GM12878 (cell line): ENCODE data around the gene SPOCK1. TPM values are rescaled to one million over a fixed set of nuclear protein-coding genes. Genes with fewer than 3 reads are reported as not detected.

Experiments
- ATAC-seq: fragments of 200-7000 bp; cut with Tn5 transposase; 3 replicates; pipeline ENCODE4 v1.9.1; 2020; ENCODE audit warnings: mild to moderate bottlenecking, moderate library complexity
- BruUV-seq: library from RNA; stranded (reverse); fragments of 400-500 nt; replicated peaks from 2 replicates; lab custom pipeline; 2021; lab: Mats Ljungman, UMichigan
- CTCF ChIA-PET: fragments of 300-600 bp; sonication (Branson Sonifier 250); formaldehyde crosslinking; extraction: SDS; loops from one replicate; lab custom pipeline; 2021; ENCODE audit warnings: inconsistent platforms; lab: Yijun Ruan, JAX
- POLR2A ChIA-PET: fragments of 350-600 bp; formaldehyde crosslinking; extraction: SDS; loops from one replicate; lab custom pipeline; 2021; ENCODE audit warnings: inconsistent platforms; lab: Charles Lee
- RAD21 ChIA-PET: fragments of 300-600 bp; sonication (Branson Sonifier 250); formaldehyde crosslinking; loops from one replicate; lab custom pipeline; 2023; ENCODE audit warnings: antibody characterized with exemption; ENCODE audit not compliant: unreplicated experiment; lab: Charles Lee
- SMC1A ChIA-PET: fragments of 300-600 bp; sonication (Branson Sonifier 250); formaldehyde crosslinking; loops from one replicate; lab custom pipeline; 2023; ENCODE audit not compliant: unreplicated experiment, uncharacterized antibody; lab: Charles Lee
- DNase-seq: peaks from one replicate; pipeline ENCODE4 v3.0.0-alpha.2; 2011; ENCODE audit warnings: low read depth, low spot score
- FAIRE-seq: peaks from 3 replicates; lab custom pipeline; 2011; peaks lifted over from hg19 to GRCh38; lab: Jason Lieb, UNC
- H2AFZ ChIP-seq: 2 replicates; pipeline ENCODE4 v1.6.0; 2011; ENCODE audit warnings: low read depth, low read length, control low read depth; ENCODE audit not compliant: control insufficient read depth
- H3K27ac ChIP-seq: 2 replicates; pipeline ENCODE4 v1.5.1; 2011; ENCODE audit warnings: control low read depth; ENCODE audit not compliant: control insufficient read depth, insufficient read depth
- H3K27me3 ChIP-seq, 2 experiments: replicated peaks in 1 of 2; 2 replicates each; pipeline versions ENCODE4 v1.6.0 to v1.6.1; 2011; ENCODE audit warnings: low read length in 1 of 2; ENCODE audit not compliant: control insufficient read depth in 2 of 2, insufficient read depth in 2 of 2
- H3K36me3 ChIP-seq, 2 experiments: 2 replicates each; pipeline ENCODE4 v1.5.1; 2011; ENCODE audit warnings: low read length in 1 of 2; ENCODE audit not compliant: control insufficient read depth in 2 of 2, insufficient read depth in 2 of 2
- H3K4me1 ChIP-seq: 2 replicates; pipeline ENCODE4 v1.6.1; 2011; ENCODE audit warnings: mild to moderate bottlenecking, low read length, moderate library complexity, mixed read lengths; ENCODE audit not compliant: control insufficient read depth, insufficient read depth
- H3K4me2 ChIP-seq: 2 replicates; pipeline ENCODE4 v1.6.0; 2011; ENCODE audit warnings: control low read depth; ENCODE audit not compliant: control insufficient read depth, insufficient read depth
- H3K4me3 ChIP-seq: fragments of 200-600 bp; sonication (generic); 2 replicates; pipeline ENCODE4 v1.5.1; 2016
- H3K79me2 ChIP-seq: 2 replicates; pipeline ENCODE4 v1.6.0; 2011; ENCODE audit warnings: low read length; ENCODE audit not compliant: control insufficient read depth, insufficient read depth
- H3K9ac ChIP-seq: 2 replicates; pipeline ENCODE4 v1.8.0; 2011; ENCODE audit warnings: low read length, control low read depth, mixed read lengths; ENCODE audit not compliant: control insufficient read depth, insufficient read depth
- H3K9me3 ChIP-seq: replicated peaks from 3 replicates; pipeline ENCODE4 v1.5.1; 2011; ENCODE audit warnings: mild to moderate bottlenecking, low read length; ENCODE audit not compliant: control insufficient read depth, insufficient read depth
- H4K20me1 ChIP-seq: 2 replicates; pipeline ENCODE4 v1.6.0; 2011; ENCODE audit not compliant: control insufficient read depth, insufficient read depth
- BACH1 ChIP-seq: fragments of 450-650 bp; IDR thresholded peaks from 2 replicates; pipeline ENCODE4 v1.6.1; 2017; ENCODE audit warnings: mild to moderate bottlenecking, borderline replicate concordance
- BCL11A ChIP-seq: IDR thresholded peaks from 2 replicates; pipeline ENCODE4 v1.6.1; 2011; ENCODE audit warnings: low read depth, low read length
- BCL3 ChIP-seq: IDR thresholded peaks from 2 replicates; pipeline ENCODE4 v1.6.1; 2011; ENCODE audit warnings: borderline replicate concordance, low read depth, mild to moderate bottlenecking, moderate library complexity, low read length; ENCODE audit not compliant: insufficient read depth, poor library complexity, severe bottlenecking
- CHD1 ChIP-seq: IDR thresholded peaks from 2 replicates; pipeline ENCODE4 v1.6.1; 2012; ENCODE audit warnings: low read depth, low read length, improper control_type of control experiment
- CHD2 ChIP-seq: IDR thresholded peaks from 2 replicates; pipeline ENCODE4 v1.6.1; 2011; ENCODE audit warnings: low read depth, low read length, improper control_type of control experiment, borderline replicate concordance
- HSF1 ChIP-seq: fragments of 150-350 bp; IDR thresholded peaks from 2 replicates; pipeline ENCODE4 v1.6.1; 2014; ENCODE audit warnings: mild to moderate bottlenecking, low read depth, low read length
- MAX ChIP-seq: IDR thresholded peaks from 2 replicates; pipeline ENCODE4 v1.6.1; 2012; ENCODE audit warnings: low read depth, low read length, improper control_type of control experiment
- MYC ChIP-seq: IDR thresholded peaks from 2 replicates; pipeline ENCODE4 v1.6.1; 2011; ENCODE audit warnings: mild to moderate bottlenecking, low read length, moderate library complexity, inconsistent platforms; ENCODE audit not compliant: insufficient read depth, insufficient replicate concordance, insufficient read length, severe bottlenecking
- PAX5 ChIP-seq: IDR thresholded peaks from 2 replicates; pipeline ENCODE4 v1.6.1; 2011; ENCODE audit warnings: low read depth, low read length, borderline replicate concordance
- POLR2A ChIP-seq: IDR thresholded peaks from 2 replicates; pipeline ENCODE4 v1.6.1; 2011; ENCODE audit warnings: low read depth, mild to moderate bottlenecking, low read length
- RB1 ChIP-seq: fragments of 450-650 bp; formaldehyde crosslinking; IDR thresholded peaks from 2 replicates; pipeline ENCODE4 v1.6.1; 2017; ENCODE audit warnings: mild to moderate bottlenecking, borderline replicate concordance
- RELB ChIP-seq: fragments of 450-650 bp; IDR thresholded peaks from 2 replicates; pipeline ENCODE4 v1.6.1; 2017; ENCODE audit warnings: low read depth, mild to moderate bottlenecking, moderate library complexity
- TCF12 ChIP-seq: IDR thresholded peaks from 2 replicates; pipeline ENCODE4 v1.6.1; 2011; ENCODE audit warnings: low read depth, mild to moderate bottlenecking, low read length
- WGBS: methylation state at CpG from one replicate; pipeline ENCODE4 v1.1.6; 2016; ENCODE audit warnings: low lambda C conversion rate; ENCODE audit not compliant: insufficient replicate concordance, insufficient coverage; ENCODE audit errors: missing lambda C conversion rate; 5-methylcytosine and 5-hydroxymethylcytosine counted together
- in situ Hi-C: fragments of 300-500 bp; cut with MboI; formaldehyde crosslinking; loops from 9 replicates; pipeline ENCODE4 v1.14.3; 2018; ENCODE audit warnings: mixed read lengths
- intact Hi-C: fragments of 100-400 bp; cut with micrococcal nuclease; formaldehyde crosslinking; loops from one replicate; pipeline ENCODE4 v1.14.2; 2022; ENCODE audit not compliant: unreplicated experiment
- polyA plus RNA-seq, 11 experiments: library from polyadenylated mRNA; depleted of rRNA in 4 of 11; unstranded in 6 of 11; stranded (reverse) in 5 of 11; fragments of >200 nt; fragmentation: Nextera tagmentation in 4 of 11; fragmentation: Illumina TruSeq in 1 of 11; extraction: Ambion mirVana in 4 of 11; extraction: Trizol in 1 of 11; gene quantifications; 1 replicate in 1 of 11; 2 replicates in 10 of 11; pipeline versions ENCODE4 v1.2.1 to v1.2.3, GENCODE V29; 2011 to 2016; ENCODE audit warnings: inconsistent platforms in 2 of 11, missing spikeins in 2 of 11, low read depth in 1 of 11
- total RNA-seq, 4 experiments: library from RNA; depleted of rRNA in 3 of 4; stranded (reverse); fragments of >200 nt in 3 of 4; fragmentation: Illumina TruSeq in 1 of 4; extraction: Trizol in 1 of 4; gene quantifications; 2 replicates each; pipeline versions ENCODE4 v1.2.1 to v1.2.3, GENCODE V29; 2013 to 2021
- TF ChIP-seq, protein P1 (sequence below): fragments of 450-650 bp; IDR thresholded peaks from 2 replicates; pipeline ENCODE4 v1.6.1; 2017; ENCODE audit warnings: mild to moderate bottlenecking
- TF ChIP-seq, protein P2 (sequence below): IDR thresholded peaks from 2 replicates; pipeline ENCODE4 v1.6.1; 2011; ENCODE audit warnings: low read depth, mild to moderate bottlenecking, low read length, moderate library complexity, borderline replicate concordance; ENCODE audit errors: extremely low read depth

SPOCK1 gene
- total and polyA plus RNA-seq, 10 of the 15 experiments (the other 5 are each of a cell fraction or from before 2014, with no cell fraction given): 0.06 to 0.68 (median 0.25) TPM; not detected in 3

GRCh38 chr5:137415231-137415681, 83.9 kb downstream of the SPOCK1 start:
- Histone ChIP-seq H2AFZ (no peak overlapping the region), H3K9me3 (no peaks in the 10 kb centered on the region), H3K4me3 (no peak overlapping the region), H3K27me3 (no peaks in the 10 kb centered on the region; a peak in 1 of 4 replicates), H4K20me1 (no peaks in the 10 kb centered on the region), H3K36me3 (no peaks in the 10 kb centered on the region), H3K27ac (no peak overlapping the region), H3K9ac (no peak overlapping the region), H3K79me2 (no peaks in the 10 kb centered on the region), H3K4me1 (no peaks in the 10 kb centered on the region), H3K4me2 (no peak overlapping the region)
- intact Hi-C loops: no loop called here
- ChIA-PET RAD21 (no interaction called here), CTCF (no interaction called here), POLR2A (no interaction called here), SMC1A (no interaction called here)
- in situ Hi-C loops: no loop called here
- no peak for ATAC-seq
- no peak for FAIRE-seq
- TF ChIP-seq TCF12 (no peak), HSF1 (no peak), BCL3 (no peak), MAX (no peak), POLR2A (no peak), MYC (no peak), CHD1 (no peak), PAX5 (no peak), BCL11A (no peak), RB1 (no peak), RELB (no peak), CHD2 (no peak), BACH1 (no peak)
- TF ChIP-seq, protein P1, sequence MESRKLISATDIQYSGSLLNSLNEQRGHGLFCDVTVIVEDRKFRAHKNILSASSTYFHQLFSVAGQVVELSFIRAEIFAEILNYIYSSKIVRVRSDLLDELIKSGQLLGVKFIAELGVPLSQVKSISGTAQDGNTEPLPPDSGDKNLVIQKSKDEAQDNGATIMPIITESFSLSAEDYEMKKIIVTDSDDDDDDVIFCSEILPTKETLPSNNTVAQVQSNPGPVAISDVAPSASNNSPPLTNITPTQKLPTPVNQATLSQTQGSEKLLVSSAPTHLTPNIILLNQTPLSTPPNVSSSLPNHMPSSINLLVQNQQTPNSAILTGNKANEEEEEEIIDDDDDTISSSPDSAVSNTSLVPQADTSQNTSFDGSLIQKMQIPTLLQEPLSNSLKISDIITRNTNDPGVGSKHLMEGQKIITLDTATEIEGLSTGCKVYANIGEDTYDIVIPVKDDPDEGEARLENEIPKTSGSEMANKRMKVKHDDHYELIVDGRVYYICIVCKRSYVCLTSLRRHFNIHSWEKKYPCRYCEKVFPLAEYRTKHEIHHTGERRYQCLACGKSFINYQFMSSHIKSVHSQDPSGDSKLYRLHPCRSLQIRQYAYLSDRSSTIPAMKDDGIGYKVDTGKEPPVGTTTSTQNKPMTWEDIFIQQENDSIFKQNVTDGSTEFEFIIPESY: no peak
- TF ChIP-seq, protein P2, sequence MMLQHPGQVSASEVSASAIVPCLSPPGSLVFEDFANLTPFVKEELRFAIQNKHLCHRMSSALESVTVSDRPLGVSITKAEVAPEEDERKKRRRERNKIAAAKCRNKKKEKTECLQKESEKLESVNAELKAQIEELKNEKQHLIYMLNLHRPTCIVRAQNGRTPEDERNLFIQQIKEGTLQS: no peak
- BruUV-seq: no TSS peak
- DNase-seq: no peak
- 2% methylated on average over 2 of the region's 2 CpGs for WGBS
